ENCODE results near the gene GALNT4. TPM values are rescaled to one million over a fixed set of nuclear protein-coding genes. Genes with fewer than 3 reads are reported as not detected.

Gene GALNT4
- total RNA-seq, 1 experiment from 2014 or later = 2.8 TPM

GRCh38 chr12:89556976-89557375 lies 32.4 kb upstream of the GALNT4 start (continued):
- TF ChIP-seq ATF3 (IDR thresholded peaks at IDR 0.05) = no peak
- TF ChIP-seq POLR2AphosphoS5 (IDR thresholded peaks at IDR 0.05; ENCODE audit: low read depth, low read length) = no peak
- no peak for TF ChIP-seq ELF1 (IDR thresholded peaks at IDR 0.05; ENCODE audit: borderline replicate concordance, low read depth)
- no peak for TF ChIP-seq EGR1 (IDR thresholded peaks at IDR 0.05; ENCODE audit: low read depth)
- TF ChIP-seq TCF7L2 (IDR thresholded peaks at IDR 0.05; ENCODE audit: borderline replicate concordance, extremely low read depth, insufficient read depth, insufficient read length) = no peak
- TF ChIP-seq SP1 (IDR thresholded peaks at IDR 0.05; ENCODE audit: low read depth) = no peak
- TF ChIP-seq YY1 (IDR thresholded peaks at IDR 0.05; ENCODE audit: extremely low read depth, insufficient replicate concordance, low read depth, low read length) = no peak
- no peak for TF ChIP-seq EZH2 (IDR thresholded peaks at IDR 0.05)
- no peak for TF ChIP-seq CEBPB (IDR thresholded peaks at IDR 0.05; ENCODE audit: low read depth)
- TF ChIP-seq EZH2phosphoT487 (IDR thresholded peaks at IDR 0.05; ENCODE audit: borderline replicate concordance) = no peak
- no peak for TF ChIP-seq CBX3 (IDR thresholded peaks at IDR 0.05; ENCODE audit: low read depth)
- no peak for TF ChIP-seq CTCF (IDR thresholded peaks at IDR 0.05 in 2 of 3, conservative IDR thresholded peaks at IDR 0.05 in 1 of 3; ENCODE audit: borderline replicate concordance in 1 of 3, insufficient read depth in 1 of 3, low read depth in 2 of 3, low read length in 2 of 3)
- TF ChIP-seq RAD21 (IDR thresholded peaks at IDR 0.05; ENCODE audit: low read depth) = no peak
- TF ChIP-seq MAX (IDR thresholded peaks at IDR 0.05) = no peak

GRCh38 chr12:89552376-89552775 lies 27.8 kb upstream of the GALNT4 start:
- no peak overlapping the region for H3K4me2 ChIP-seq (ENCODE audit: low read length)
- ChIA-PET RAD21 (ENCODE audit: low non-redundant PET in 1 of 2, low total read pairs in 2 of 2, uncharacterized antibody in 2 of 2, unreplicated experiment in 2 of 2) (no interaction called here), CTCF (interaction anchor here (1.8 kb wide), 1 partner anchor 9 kb away, joined by 6 read pairs; no protein-coding TSS in a partner anchor), POLR2A (no interaction called here)
- ATAC-seq = no peak
- H2AFZ ChIP-seq (ENCODE audit: low read depth, low read length, poor library complexity, severe bottlenecking) = no peak overlapping the region
- no peaks in the 10 kb centered on the region for H3K79me2 ChIP-seq (ENCODE audit: insufficient read depth, low read length)
- no peak for DNase-seq (ENCODE audit: low read depth, low spot score)
- H3K36me3 ChIP-seq (ENCODE audit: control insufficient read depth in 1 of 2, insufficient read depth in 2 of 2, low read length in 2 of 2) = no peaks in the 10 kb centered on the region
- peaks cover 5 to 15% of the 10 kb centered on the region in 2 experiments; a peak in 3 of 4 replicates for H3K4me1 ChIP-seq (ENCODE audit: control insufficient read depth in 1 of 2, insufficient read depth in 2 of 2, low read length in 2 of 2)
- H3K9me2 ChIP-seq (ENCODE audit: insufficient read depth) = no peaks in the 10 kb centered on the region
- H4K20me1 ChIP-seq (ENCODE audit: insufficient read depth) = no peaks in the 10 kb centered on the region
- no peaks in the 10 kb centered on the region for H3K27me3 ChIP-seq (ENCODE audit: insufficient read depth, low read length)
- no peak overlapping the region for H3K4me3 ChIP-seq (replicated peaks in 1 of 2; ENCODE audit: low read depth in 1 of 2, low read length in 2 of 2)
- intact Hi-C loops (cut with micrococcal nuclease) = no loop called here
- H3K9ac ChIP-seq (ENCODE audit: low read length) = no peak overlapping the region
- no TSS peak for BruUV-seq (replicated peaks)
- H3K9me3 ChIP-seq (ENCODE audit: control insufficient read depth in 1 of 2, insufficient read depth in 1 of 2, low read depth in 1 of 2, low read length in 2 of 2) = no peaks in the 10 kb centered on the region
- no peak overlapping the region for H3K27ac ChIP-seq (ENCODE audit: low read depth, low read length)
- TF ChIP-seq EGR1 (IDR thresholded peaks at IDR 0.05; ENCODE audit: low read depth) = no peak
- TF ChIP-seq MAX (IDR thresholded peaks at IDR 0.05) = no peak
- TF ChIP-seq REST (IDR thresholded peaks at IDR 0.05; ENCODE audit: low read depth) = no peak
- no peak for TF ChIP-seq JUND (IDR thresholded peaks at IDR 0.05)
- no peak for TF ChIP-seq ELF1 (IDR thresholded peaks at IDR 0.05; ENCODE audit: borderline replicate concordance, low read depth)
- no peak for TF ChIP-seq POLR2A (IDR thresholded peaks at IDR 0.05; ENCODE audit: borderline replicate concordance, extremely low read depth, insufficient read depth, insufficient read length)
- no peak for TF ChIP-seq EZH2phosphoT487 (IDR thresholded peaks at IDR 0.05; ENCODE audit: borderline replicate concordance)
- no peak for TF ChIP-seq SP1 (IDR thresholded peaks at IDR 0.05; ENCODE audit: low read depth)
- TF ChIP-seq SIN3A (IDR thresholded peaks at IDR 0.05; ENCODE audit: low read depth) = no peak
- no peak for TF ChIP-seq CBX3 (IDR thresholded peaks at IDR 0.05; ENCODE audit: low read depth)
- no peak for TF ChIP-seq ZFX (IDR thresholded peaks at IDR 0.05)
- no peak for TF ChIP-seq ZNF274 (IDR thresholded peaks at IDR 0.05; ENCODE audit: low read depth, low read length)
